HG03066 (cell line): ENCODE data around the gene COL4A2.

ENCODE experiments used
- ATAC-seq: cut with Tn5 transposase; IDR thresholded peaks from one replicate; pipeline ENCODE4 v1.9.1; 2021; ENCODE audit warnings: low read depth; ENCODE audit not compliant: unreplicated experiment

Gene COL4A2

GRCh38 chr13:110289174-110289573 lies 17.9 kb upstream of the COL4A2 start:
- no peak for ATAC-seq

- ATAC-seq = no peak
Measured at GRCh38 chr13:110289661-110290060, 17.4 kb upstream of the COL4A2 start.

- no peak for ATAC-seq
Measured at GRCh38 chr13:110290153-110290552, 16.9 kb upstream of the COL4A2 start.

- ATAC-seq = no peak
Measured at GRCh38 chr13:110290826-110291225, 16.3 kb upstream of the COL4A2 start.

GRCh38 chr13:110291286-110291685 lies 15.8 kb upstream of the COL4A2 start:
- no peak for ATAC-seq

GRCh38 chr13:110293037-110293436 lies 14.0 kb upstream of the COL4A2 start:
- ATAC-seq = no peak

GRCh38 chr13:110293649-110294048 lies 13.4 kb upstream of the COL4A2 start:
- ATAC-seq = no peak

GRCh38 chr13:110294146-110294545 lies 12.9 kb upstream of the COL4A2 start:
- no peak for ATAC-seq

GRCh38 chr13:110294622-110295021 lies 12.5 kb upstream of the COL4A2 start:
- ATAC-seq = no peak

GRCh38 chr13:110297011-110297410 lies 10.1 kb upstream of the COL4A2 start:
- no peak for ATAC-seq

GRCh38 chr13:110297766-110298504 lies 9.1 kb upstream of the COL4A2 start:
- no peak for ATAC-seq

- no peak for ATAC-seq
Measured at GRCh38 chr13:110298505-110299282, 8.4 kb upstream of the COL4A2 start.

GRCh38 chr13:110299283-110299840 lies 7.7 kb upstream of the COL4A2 start:
- ATAC-seq = no peak

- ATAC-seq = no peak
Measured at GRCh38 chr13:110300090-110300815, 6.8 kb upstream of the COL4A2 start.

- ATAC-seq = no peak
Measured at GRCh38 chr13:110301083-110301482, 6.0 kb upstream of the COL4A2 start.

GRCh38 chr13:110301606-110302553 lies 5.2 kb upstream of the COL4A2 start:
- ATAC-seq = no peak

- no peak for ATAC-seq
Measured at GRCh38 chr13:110302997-110303396, 4.1 kb upstream of the COL4A2 start.

- ATAC-seq = no peak
Measured at GRCh38 chr13:110303644-110304043, 3.4 kb upstream of the COL4A2 start.

GRCh38 chr13:110304256-110304655 lies 2.8 kb upstream of the COL4A2 start:
- ATAC-seq = no peak

- no peak for ATAC-seq
Measured at GRCh38 chr13:110305001-110305400, 2.1 kb upstream of the COL4A2 start.
